ENCODE results near the gene NKX3-2. TPM values are rescaled to one million over a fixed set of nuclear protein-coding genes. Genes with fewer than 3 reads are reported as not detected.
A peak's percentile ranks its signal among the peaks of the same experiment; 100 is the strongest.

Gene NKX3-2
- total and polyA plus RNA-seq, 2 of the 8 experiments (the other 6 are each of a cell fraction or from before 2014, with no cell fraction given), result 0.13 TPM; not detected in 1

- FAIRE-seq (peak; percentile 45), DNase-seq (ENCODE audit: low read depth in 1 of 2, low spot score in 2 of 2) (peak in 1 of 2 experiments; percentile 47)
- H3K9me3 ChIP-seq (ENCODE audit: insufficient read depth in 2 of 2, low read depth in 1 of 2, low read length in 1 of 2), result no peaks in the 10 kb centered on the region
- no peaks in the 10 kb centered on the region for H3K79me1 ChIP-seq (ENCODE audit: low read depth, low read length)
- no peak overlapping the region for H3K18ac ChIP-seq (ENCODE audit: extremely low read depth, low read length)
- peaks cover 15% of the 10 kb centered on the region for H3K23me2 ChIP-seq (ENCODE audit: low read depth, low read length)
- no peak overlapping the region; the same call in 1 of the 2 replicates for H2BK15ac ChIP-seq (ENCODE audit: low read length)
- no peaks in the 10 kb centered on the region for H3K79me2 ChIP-seq (ENCODE audit: control insufficient read depth in 1 of 2, insufficient read depth in 2 of 2, low read length in 2 of 2)
- H3K9ac ChIP-seq (replicated peaks in 1 of 4; ENCODE audit: extremely low read depth in 1 of 4, low read depth in 3 of 4, low read length in 3 of 4), result no peak overlapping the region
- no peak overlapping the region for H3K14ac ChIP-seq (ENCODE audit: insufficient read length)
- ChIA-PET CTCF (ENCODE audit: partially characterized antibody) (interaction anchor here (0.7 to 3.4 kb wide), 5 partner anchors 10 to 817 kb away, joined by 4 to 13 read pairs (median 5); no protein-coding TSS in a partner anchor), POLR2A (ENCODE audit: partially characterized antibody) (interaction anchor here (1.1 kb wide), 1 partner anchor 16 kb away, joined by 5 read pairs; no protein-coding TSS in a partner anchor)
- no peak overlapping the region for H4K8ac ChIP-seq (ENCODE audit: extremely low read depth, insufficient read depth, low read length)
- no peak overlapping the region for H2BK20ac ChIP-seq (ENCODE audit: low read length)
- TF ChIP-seq TAF1 (IDR thresholded peaks at IDR 0.05; ENCODE audit: low read depth, low read length), result 0 out of 2 replicates have a peak, but pooled peaks have one; percentile 0
- peak; percentile 88 for TF ChIP-seq RNF2 (IDR thresholded peaks at IDR 0.05; ENCODE audit: borderline replicate concordance, low read depth, low read length, missing control alignments, poor library complexity, severe bottlenecking)
- TF ChIP-seq CHD1 (IDR thresholded peaks at IDR 0.05; ENCODE audit: low read depth, low read length), result no peak
- TF ChIP-seq SRF (IDR thresholded peaks at IDR 0.05; ENCODE audit: low read depth, low read length), result no peak
- H3K23ac ChIP-seq (ENCODE audit: insufficient read length), result no peak overlapping the region
- peaks cover 4 to 5% of the 10 kb centered on the region in 2 experiments for H4K20me1 ChIP-seq (replicated peaks in 1 of 2; ENCODE audit: control insufficient read depth in 1 of 2, insufficient read depth in 2 of 2, low read length in 2 of 2)
- no peak overlapping the region for H3K27ac ChIP-seq (ENCODE audit: low read depth, low read length)
- H4K5ac ChIP-seq (ENCODE audit: insufficient read length, low read depth, low read length), result no peak overlapping the region
- no peak overlapping the region for H2BK120ac ChIP-seq (replicated peaks; ENCODE audit: low read depth, low read length)
- H3K36me3 ChIP-seq (ENCODE audit: control insufficient read depth in 2 of 4, insufficient read depth in 4 of 4, low read length in 3 of 4), result peaks cover 0 to 11% (median 0%) of the 10 kb centered on the region in 4 experiments; a peak in 1 of 8 replicates
- no peak overlapping the region for H2BK5ac ChIP-seq (ENCODE audit: low read depth, low read length)
- H2BK12ac ChIP-seq (ENCODE audit: low read depth, low read length), result 0 out of 2 replicates have a peak overlapping the region, but pooled peaks have one; percentile 64
- no peak overlapping the region for H3K4ac ChIP-seq (replicated peaks; ENCODE audit: insufficient read length, low read depth, low read length)
- H3K27me3 ChIP-seq (replicated peaks in 1 of 4; ENCODE audit: control insufficient read depth in 3 of 4, extremely low read depth in 1 of 4, insufficient read depth in 3 of 4, low read length in 3 of 4), result peaks cover 53 to 88% (median 68%) of the 10 kb centered on the region in 4 experiments
- H3K4me2 ChIP-seq (ENCODE audit: insufficient read depth in 1 of 2, low read depth in 2 of 2, low read length in 2 of 2), result peak overlapping the region; percentile 86 to 96
- peak overlapping the region; percentile 38; the same call in 1 of the 2 replicates for H2AFZ ChIP-seq (ENCODE audit: low read length)
- no peak overlapping the region for H3K56ac ChIP-seq (replicated peaks; ENCODE audit: insufficient read length, low read depth, low read length)
- peaks cover 7 to 24% (median 18%) of the 10 kb centered on the region in 4 experiments for H3K4me1 ChIP-seq (replicated peaks in 1 of 4; ENCODE audit: control insufficient read depth in 3 of 4, insufficient read depth in 4 of 4, low read length in 3 of 4)
- 5% methylated on average over 18 of the region's 18 CpGs; no CpG with 5 or more reads in 1 of the 2 experiments for WGBS, 2 experiments (ENCODE audit: extremely low coverage in 1 of 2, insufficient coverage in 1 of 2, insufficient read length in 1 of 2, insufficient replicate concordance in 2 of 2, low coverage in 1 of 2, low lambda C conversion rate in 2 of 2, missing lambda C conversion rate in 1 of 2)
- H3K4me3 ChIP-seq (ENCODE audit: extremely low read depth in 1 of 4, insufficient read depth in 2 of 4, low read depth in 3 of 4, low read length in 4 of 4), result peak overlapping the region; percentile 38 to 74 (median 52); a peak in 7 of 8 replicates
- H4K91ac ChIP-seq (replicated peaks; ENCODE audit: insufficient read length, low read length), result no peak overlapping the region
- no peak overlapping the region for H2AK5ac ChIP-seq (ENCODE audit: low read depth, low read length)
Observed at GRCh38 chr4:13546142-13546940, 2.0 kb upstream of the NKX3-2 start.

All from H1 (cell line).